ENCODE results near the gene NT5DC3. TPM values are rescaled to one million over a fixed set of nuclear protein-coding genes. Genes with fewer than 3 reads are reported as not detected.

The NT5DC3 gene
- total and polyA plus RNA-seq, 4 donors, result 1.3 to 9.0 (median 4.4) TPM

DNA sequence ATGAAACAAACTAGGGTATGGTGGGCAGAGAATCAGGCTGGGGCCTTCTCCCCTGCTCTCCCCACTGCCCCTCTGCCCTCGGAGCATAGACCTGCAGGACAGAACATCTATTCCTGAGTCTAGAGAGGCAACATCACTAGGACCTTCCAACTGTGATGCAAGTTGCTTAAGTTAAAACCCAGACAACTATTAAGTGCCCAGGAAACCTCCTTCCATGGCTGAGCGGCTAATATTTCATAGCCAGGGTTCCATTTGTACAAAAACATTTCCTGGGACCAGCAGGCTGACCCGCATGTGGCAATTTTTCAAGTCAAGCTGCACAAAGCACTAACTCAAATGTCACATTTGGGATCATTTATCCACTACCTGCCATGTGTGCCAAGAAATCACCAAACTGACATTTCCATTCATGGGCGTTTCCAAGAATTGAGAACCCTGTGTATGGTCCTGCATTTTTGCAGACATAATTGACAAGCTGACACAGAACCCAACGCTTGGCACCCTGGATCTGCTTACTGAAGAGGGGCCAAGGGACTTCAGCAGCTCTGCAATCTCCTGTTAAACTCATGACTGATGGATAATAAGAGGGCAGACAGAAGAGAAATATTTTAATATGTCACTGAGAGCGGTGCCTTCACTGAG lies 32.7 kb downstream of the NT5DC3 start:
- Histone ChIP-seq H3K27me3 (ENCODE audit: control insufficient read depth in 4 of 4, insufficient read depth in 4 of 4, low read length in 3 of 4) (no peaks in the 10 kb centered on the region), H3K4me3 (ENCODE audit: low read depth in 1 of 3, low read length in 3 of 3) (no peak overlapping the region), H3K9me3 (ENCODE audit: control insufficient read depth in 4 of 4, low read length in 3 of 4) (no peaks in the 10 kb centered on the region), H3K27ac (ENCODE audit: low read depth in 1 of 2, low read length in 2 of 2) (no peak overlapping the region), H3K9ac (ENCODE audit: low read depth in 1 of 2, low read length in 2 of 2) (no peak overlapping the region), H3K36me3 (ENCODE audit: control insufficient read depth in 4 of 4, insufficient read depth in 3 of 4, low read depth in 1 of 4, low read length in 3 of 4) (peaks cover 0 to 5% (median 0%) of the 10 kb centered on the region in 4 donors), H3K4me1 (ENCODE audit: control insufficient read depth in 4 of 4, insufficient read depth in 4 of 4, low read length in 3 of 4) (no peaks in the 10 kb centered on the region)
- WGBS, result 96% methylated on average over 6 of the region's 6 CpGs
- DNase-seq (ENCODE audit: low spot score), result no peak
- TF ChIP-seq, protein P1, sequence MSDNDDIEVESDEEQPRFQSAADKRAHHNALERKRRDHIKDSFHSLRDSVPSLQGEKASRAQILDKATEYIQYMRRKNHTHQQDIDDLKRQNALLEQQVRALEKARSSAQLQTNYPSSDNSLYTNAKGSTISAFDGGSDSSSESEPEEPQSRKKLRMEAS (IDR thresholded peaks at IDR 0.05), result no peak
- no peak for TF ChIP-seq ATF3 (IDR thresholded peaks at IDR 0.05)
- no peak for TF ChIP-seq YY1 (IDR thresholded peaks at IDR 0.05)
- TF ChIP-seq NR2F2 (IDR thresholded peaks at IDR 0.05), result no peak
- no peak for TF ChIP-seq RAD21 (IDR thresholded peaks at IDR 0.05)
- no peak for TF ChIP-seq TAF1 (conservative IDR thresholded peaks at IDR 0.05)
- no peak for TF ChIP-seq RXRA (IDR thresholded peaks at IDR 0.05)
- no peak for TF ChIP-seq ZBTB33 (IDR thresholded peaks at IDR 0.05)
- TF ChIP-seq, protein P2, sequence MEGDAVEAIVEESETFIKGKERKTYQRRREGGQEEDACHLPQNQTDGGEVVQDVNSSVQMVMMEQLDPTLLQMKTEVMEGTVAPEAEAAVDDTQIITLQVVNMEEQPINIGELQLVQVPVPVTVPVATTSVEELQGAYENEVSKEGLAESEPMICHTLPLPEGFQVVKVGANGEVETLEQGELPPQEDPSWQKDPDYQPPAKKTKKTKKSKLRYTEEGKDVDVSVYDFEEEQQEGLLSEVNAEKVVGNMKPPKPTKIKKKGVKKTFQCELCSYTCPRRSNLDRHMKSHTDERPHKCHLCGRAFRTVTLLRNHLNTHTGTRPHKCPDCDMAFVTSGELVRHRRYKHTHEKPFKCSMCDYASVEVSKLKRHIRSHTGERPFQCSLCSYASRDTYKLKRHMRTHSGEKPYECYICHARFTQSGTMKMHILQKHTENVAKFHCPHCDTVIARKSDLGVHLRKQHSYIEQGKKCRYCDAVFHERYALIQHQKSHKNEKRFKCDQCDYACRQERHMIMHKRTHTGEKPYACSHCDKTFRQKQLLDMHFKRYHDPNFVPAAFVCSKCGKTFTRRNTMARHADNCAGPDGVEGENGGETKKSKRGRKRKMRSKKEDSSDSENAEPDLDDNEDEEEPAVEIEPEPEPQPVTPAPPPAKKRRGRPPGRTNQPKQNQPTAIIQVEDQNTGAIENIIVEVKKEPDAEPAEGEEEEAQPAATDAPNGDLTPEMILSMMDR (IDR thresholded peaks at IDR 0.05; ENCODE audit: low read depth, low read length, missing input control), result no peak
- no peak for TF ChIP-seq SP1 (IDR thresholded peaks at IDR 0.05)
- no peak for TF ChIP-seq HNF4G (IDR thresholded peaks at IDR 0.05)
- TF ChIP-seq JUND (IDR thresholded peaks at IDR 0.05), result no peak
- TF ChIP-seq, protein P3, sequence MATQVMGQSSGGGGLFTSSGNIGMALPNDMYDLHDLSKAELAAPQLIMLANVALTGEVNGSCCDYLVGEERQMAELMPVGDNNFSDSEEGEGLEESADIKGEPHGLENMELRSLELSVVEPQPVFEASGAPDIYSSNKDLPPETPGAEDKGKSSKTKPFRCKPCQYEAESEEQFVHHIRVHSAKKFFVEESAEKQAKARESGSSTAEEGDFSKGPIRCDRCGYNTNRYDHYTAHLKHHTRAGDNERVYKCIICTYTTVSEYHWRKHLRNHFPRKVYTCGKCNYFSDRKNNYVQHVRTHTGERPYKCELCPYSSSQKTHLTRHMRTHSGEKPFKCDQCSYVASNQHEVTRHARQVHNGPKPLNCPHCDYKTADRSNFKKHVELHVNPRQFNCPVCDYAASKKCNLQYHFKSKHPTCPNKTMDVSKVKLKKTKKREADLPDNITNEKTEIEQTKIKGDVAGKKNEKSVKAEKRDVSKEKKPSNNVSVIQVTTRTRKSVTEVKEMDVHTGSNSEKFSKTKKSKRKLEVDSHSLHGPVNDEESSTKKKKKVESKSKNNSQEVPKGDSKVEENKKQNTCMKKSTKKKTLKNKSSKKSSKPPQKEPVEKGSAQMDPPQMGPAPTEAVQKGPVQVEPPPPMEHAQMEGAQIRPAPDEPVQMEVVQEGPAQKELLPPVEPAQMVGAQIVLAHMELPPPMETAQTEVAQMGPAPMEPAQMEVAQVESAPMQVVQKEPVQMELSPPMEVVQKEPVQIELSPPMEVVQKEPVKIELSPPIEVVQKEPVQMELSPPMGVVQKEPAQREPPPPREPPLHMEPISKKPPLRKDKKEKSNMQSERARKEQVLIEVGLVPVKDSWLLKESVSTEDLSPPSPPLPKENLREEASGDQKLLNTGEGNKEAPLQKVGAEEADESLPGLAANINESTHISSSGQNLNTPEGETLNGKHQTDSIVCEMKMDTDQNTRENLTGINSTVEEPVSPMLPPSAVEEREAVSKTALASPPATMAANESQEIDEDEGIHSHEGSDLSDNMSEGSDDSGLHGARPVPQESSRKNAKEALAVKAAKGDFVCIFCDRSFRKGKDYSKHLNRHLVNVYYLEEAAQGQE (IDR thresholded peaks at IDR 0.05), result no peak
- no peak for TF ChIP-seq FOXA1 (IDR thresholded peaks at IDR 0.05)
- TF ChIP-seq FOXA2 (IDR thresholded peaks at IDR 0.05), result no peak
- no peak for TF ChIP-seq GABPA (IDR thresholded peaks at IDR 0.05 in 1 of 2, conservative IDR thresholded peaks at IDR 0.05 in 1 of 2)
- TF ChIP-seq HNF4A (conservative IDR thresholded peaks at IDR 0.05), result no peak
- no peak for TF ChIP-seq EGR1 (IDR thresholded peaks at IDR 0.05; ENCODE audit: low read depth in 2 of 2)
